WTC11 (cell line): ENCODE measurements around the gene SSC5D. TPM values are rescaled to one million over a fixed set of nuclear protein-coding genes. Genes with fewer than 3 reads are reported as not detected.
A peak's percentile ranks its signal among the peaks of the same experiment; 100 is the strongest.

Experiments used
- ATAC-seq: fragments of 200-7000 bp; cut with Tn5 transposase; 2 replicates; pipeline ENCODE4 v1.10.0; 2021; ENCODE audit warnings: mild to moderate bottlenecking, moderate library complexity
- CTCF ChIA-PET: fragments of 300-600 bp; sonication (Branson Sonifier 250); formaldehyde crosslinking; loops from one replicate; lab custom pipeline; 2021; ENCODE audit warnings: antibody characterized with exemption; lab: Charles Lee
- POLR2A ChIA-PET: fragments of 350-600 bp; sonication (Branson Sonifier 250); formaldehyde crosslinking; loops from one replicate; lab custom pipeline; 2021; ENCODE audit warnings: antibody characterized with exemption; lab: Charles Lee
- DNase-seq: peaks from one replicate; pipeline ENCODE4 v3.0.0; 2021; ENCODE audit warnings: low spot score
- H3K27ac Mint-ChIP-seq: 2 replicates; pipeline ENCODE4 v1.8.0; 2021; ENCODE audit warnings: mixed read lengths
- H3K27me3 Mint-ChIP-seq: 2 replicates; pipeline ENCODE4 v1.8.0; 2021; ENCODE audit warnings: low read depth, mild to moderate bottlenecking, moderate library complexity, mixed read lengths
- H3K36me3 Mint-ChIP-seq: 2 replicates; pipeline ENCODE4 v1.8.0; 2021; ENCODE audit warnings: mixed read lengths
- H3K4me1 Mint-ChIP-seq: 2 replicates; pipeline ENCODE4 v1.8.0; 2022; ENCODE audit warnings: mixed read lengths
- H3K4me3 Mint-ChIP-seq: 2 replicates; pipeline ENCODE4 v1.8.0; 2021; ENCODE audit warnings: mild to moderate bottlenecking, moderate library complexity, mixed read lengths
- H3K9me3 Mint-ChIP-seq: 2 replicates; pipeline ENCODE4 v1.8.0; 2021; ENCODE audit warnings: mixed read lengths
- CBFB ChIP-seq: sonication (generic); formaldehyde crosslinking; IDR thresholded peaks from 2 replicates; pipeline ENCODE4 v1.8.1; 2022; ENCODE audit warnings: mild to moderate bottlenecking, low read depth, missing genetic modification reagents
- ELF4 ChIP-seq: sonication (generic); formaldehyde crosslinking; IDR thresholded peaks from 2 replicates; pipeline ENCODE4 v1.8.1; 2022; ENCODE audit warnings: low read depth, mild to moderate bottlenecking, moderate library complexity, missing genetic modification reagents
- EMX1 ChIP-seq: fragments of 250-450 bp; sonication (Bioruptor Pico); IDR thresholded peaks from 2 replicates; pipeline ENCODE4 v1.8.0; 2021; ENCODE audit warnings: mild to moderate bottlenecking
- ESRRA ChIP-seq: sonication (generic); formaldehyde crosslinking; IDR thresholded peaks from 2 replicates; pipeline ENCODE4 v1.8.1; 2022; ENCODE audit warnings: mild to moderate bottlenecking, missing genetic modification reagents, borderline replicate concordance
- HMGA2 ChIP-seq: fragments of 250-450 bp; sonication (Bioruptor Pico); IDR thresholded peaks from 2 replicates; pipeline ENCODE4 v1.4.0; 2021; ENCODE audit warnings: mild to moderate bottlenecking, moderate library complexity
- JUN ChIP-seq: sonication (generic); formaldehyde crosslinking; IDR thresholded peaks from 2 replicates; pipeline ENCODE4 v1.8.0; 2023; ENCODE audit warnings: mild to moderate bottlenecking, missing genetic modification reagents
- KAT7 ChIP-seq: sonication (generic); formaldehyde crosslinking; IDR thresholded peaks from 2 replicates; pipeline ENCODE4 v1.8.1; 2023; ENCODE audit warnings: missing genetic modification reagents, mild to moderate bottlenecking, borderline replicate concordance
- MYBL2 ChIP-seq: sonication (generic); formaldehyde crosslinking; IDR thresholded peaks from 2 replicates; pipeline ENCODE4 v1.8.1; 2023; ENCODE audit warnings: mild to moderate bottlenecking, moderate library complexity, missing genetic modification reagents
- NFYB ChIP-seq: sonication (generic); formaldehyde crosslinking; conservative IDR thresholded peaks from 2 replicates; pipeline ENCODE4 v1.8.0; 2022; ENCODE audit warnings: low read depth, missing genetic modification reagents
- NR1H2 ChIP-seq: sonication (generic); formaldehyde crosslinking; IDR thresholded peaks from 2 replicates; pipeline ENCODE4 v1.9.0; 2021; ENCODE audit warnings: mild to moderate bottlenecking, moderate library complexity, missing genetic modification reagents
- NR2C2 ChIP-seq: sonication (generic); formaldehyde crosslinking; IDR thresholded peaks from 2 replicates; pipeline ENCODE4 v1.8.0; 2022; ENCODE audit warnings: mild to moderate bottlenecking, missing genetic modification reagents
- RORB ChIP-seq: fragments of 250-450 bp; sonication (Bioruptor Pico); IDR thresholded peaks from 2 replicates; pipeline ENCODE4 v1.9.0; 2021; ENCODE audit warnings: mild to moderate bottlenecking
- SMAD3 ChIP-seq: sonication (generic); formaldehyde crosslinking; IDR thresholded peaks from 2 replicates; pipeline ENCODE4 v1.8.0; 2022; ENCODE audit warnings: missing genetic modification reagents, mild to moderate bottlenecking, borderline replicate concordance
- SMAD4 ChIP-seq: sonication (generic); formaldehyde crosslinking; IDR thresholded peaks from 2 replicates; pipeline ENCODE4 v1.8.0; 2022; ENCODE audit warnings: mild to moderate bottlenecking, missing genetic modification reagents
- TCF7 ChIP-seq: sonication (generic); formaldehyde crosslinking; IDR thresholded peaks from 2 replicates; pipeline ENCODE4 v1.8.0; 2022; ENCODE audit warnings: mild to moderate bottlenecking, low read depth, missing genetic modification reagents, moderate library complexity
- TEAD4 ChIP-seq: sonication (generic); formaldehyde crosslinking; IDR thresholded peaks from 2 replicates; pipeline ENCODE4 v1.8.0; 2022; ENCODE audit warnings: mild to moderate bottlenecking, missing genetic modification reagents
- TP53 ChIP-seq: sonication (generic); formaldehyde crosslinking; IDR thresholded peaks from 2 replicates; pipeline ENCODE4 v1.8.1; 2023; ENCODE audit warnings: mild to moderate bottlenecking, missing genetic modification reagents
- ZNF121 ChIP-seq: sonication (generic); formaldehyde crosslinking; IDR thresholded peaks from 2 replicates; pipeline ENCODE4 v1.8.0; 2023; ENCODE audit warnings: missing genetic modification reagents
- ZNF263 ChIP-seq: sonication (generic); formaldehyde crosslinking; IDR thresholded peaks from 2 replicates; pipeline ENCODE4 v1.8.1; 2022; ENCODE audit warnings: low read depth, mild to moderate bottlenecking, moderate library complexity, missing genetic modification reagents
- ZNF416 ChIP-seq: fragments of 250-450 bp; sonication (Bioruptor Pico); IDR thresholded peaks from 2 replicates; pipeline ENCODE4 v1.9.0; 2021; ENCODE audit warnings: mild to moderate bottlenecking, inconsistent platforms
- ZNF423 ChIP-seq: fragments of 250-450 bp; sonication (Bioruptor Pico); IDR thresholded peaks from 2 replicates; pipeline ENCODE4 v2.1.2; 2022; ENCODE audit warnings: mild to moderate bottlenecking, moderate library complexity
- total RNA-seq: library from RNA; stranded (reverse); gene quantifications from 3 replicates; pipeline ENCODE4 v1.2.3, GENCODE V29; 2021
- TF ChIP-seq, protein P1 (sequence below): sonication (generic); formaldehyde crosslinking; IDR thresholded peaks from 2 replicates; pipeline ENCODE4 v1.8.1; 2022; ENCODE audit warnings: mild to moderate bottlenecking, moderate library complexity, missing genetic modification reagents
- TF ChIP-seq, protein P2 (sequence below): sonication (generic); formaldehyde crosslinking; IDR thresholded peaks from 2 replicates; pipeline ENCODE4 v1.8.1; 2022; ENCODE audit warnings: low read depth, mild to moderate bottlenecking, moderate library complexity, missing genetic modification reagents, borderline replicate concordance
- TF ChIP-seq, protein P3 (sequence below): sonication (generic); formaldehyde crosslinking; IDR thresholded peaks from 2 replicates; pipeline ENCODE4 v1.8.1; 2023; ENCODE audit warnings: mild to moderate bottlenecking, missing genetic modification reagents, moderate library complexity
- TF ChIP-seq, protein P4 (sequence below): sonication (generic); formaldehyde crosslinking; IDR thresholded peaks from 2 replicates; pipeline ENCODE4 v1.8.0; 2022; ENCODE audit warnings: mild to moderate bottlenecking, missing genetic modification reagents
- TF ChIP-seq, protein P5 (sequence below): sonication (generic); formaldehyde crosslinking; IDR thresholded peaks from 2 replicates; pipeline ENCODE4 v1.8.1; 2022; ENCODE audit warnings: mild to moderate bottlenecking, missing genetic modification reagents, moderate library complexity, borderline replicate concordance
- TF ChIP-seq, protein P6 (sequence below): fragments of 200-600 bp; IDR thresholded peaks from 2 replicates; pipeline ENCODE4 v1.8.0; 2022; ENCODE audit warnings: antibody characterized with exemption
- TF ChIP-seq, protein P7 (sequence below): sonication (generic); formaldehyde crosslinking; IDR thresholded peaks from 2 replicates; pipeline ENCODE4 v1.8.1; 2023; ENCODE audit warnings: mild to moderate bottlenecking, missing genetic modification reagents, borderline replicate concordance

SSC5D gene
- total RNA-seq, 1 experiment from 2014 or later: 2.9 TPM

DNA sequence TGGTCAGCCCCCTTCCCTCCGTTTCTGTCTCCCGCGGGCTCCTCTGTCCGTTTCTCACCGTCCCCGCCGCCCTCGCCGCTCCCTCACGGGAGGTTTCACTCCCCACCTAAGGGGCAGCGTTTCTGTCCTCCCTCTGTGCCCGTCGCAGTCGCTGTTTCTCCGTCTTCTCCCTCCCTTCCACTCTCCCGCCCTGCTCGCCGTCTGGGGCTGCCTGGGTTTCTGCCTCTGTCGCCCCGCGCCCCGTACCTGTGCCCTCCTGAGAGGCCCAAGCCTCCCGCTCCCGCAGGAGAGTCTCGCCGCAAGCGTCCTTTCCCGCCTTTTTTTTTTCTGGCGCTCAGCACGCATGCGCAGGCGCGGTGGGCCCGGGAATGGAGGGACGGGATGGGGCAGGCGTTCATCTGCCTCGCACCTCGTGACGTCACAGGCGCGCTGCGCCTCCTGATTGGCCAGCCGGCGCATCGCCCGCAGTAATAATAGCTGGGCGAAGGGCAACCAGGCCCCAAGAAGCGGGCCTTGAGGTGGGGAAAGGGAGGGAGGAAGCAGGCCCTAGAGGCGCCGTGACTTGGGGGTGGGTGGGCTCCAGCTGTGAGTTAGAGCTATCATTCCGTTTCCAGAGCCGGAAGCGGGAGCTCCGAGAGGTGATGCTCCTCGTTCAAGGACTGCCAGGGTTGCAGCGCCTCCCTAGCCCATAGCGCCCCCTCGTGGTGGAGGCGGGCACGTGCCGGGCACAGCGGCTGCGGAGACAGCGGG, 15.4 kb downstream of the SSC5D start:
- H3K9me3 Mint-ChIP-seq: peaks cover 19% of the 10 kb centered on the region
- no peaks in the 10 kb centered on the region for H3K4me1 Mint-ChIP-seq
- ChIA-PET CTCF (interaction anchor here (0.5 to 2.9 kb wide), 63 partner anchors 8 to 1311 kb away, joined by 3 to 96 read pairs (median 5); partner anchors contain the start of genes C19orf85, DNAAF3, FIZ1 and ISOC2), POLR2A (interaction anchor here (0.5 to 1.3 kb wide), 4 partner anchors 17 to 1082 kb away, joined by 3 to 5 read pairs (median 4); partner anchors contain the start of gene ISOC2)
- peaks cover 86% of the 10 kb centered on the region for H3K27me3 Mint-ChIP-seq
- no peak overlapping the region for H3K4me3 Mint-ChIP-seq
- peaks cover 7% of the 10 kb centered on the region for H3K36me3 Mint-ChIP-seq
- ATAC-seq (peak; percentile 94), DNase-seq (peak; percentile 96)
- no peak overlapping the region for H3K27ac Mint-ChIP-seq
- TF ChIP-seq HMGA2: no peak
- TF ChIP-seq NFYB (CRISPR knock-in tag): peak; percentile 96
- TF ChIP-seq, protein P1, sequence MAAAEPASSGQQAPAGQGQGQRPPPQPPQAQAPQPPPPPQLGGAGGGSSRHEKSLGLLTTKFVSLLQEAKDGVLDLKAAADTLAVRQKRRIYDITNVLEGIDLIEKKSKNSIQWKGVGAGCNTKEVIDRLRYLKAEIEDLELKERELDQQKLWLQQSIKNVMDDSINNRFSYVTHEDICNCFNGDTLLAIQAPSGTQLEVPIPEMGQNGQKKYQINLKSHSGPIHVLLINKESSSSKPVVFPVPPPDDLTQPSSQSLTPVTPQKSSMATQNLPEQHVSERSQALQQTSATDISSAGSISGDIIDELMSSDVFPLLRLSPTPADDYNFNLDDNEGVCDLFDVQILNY (CRISPR knock-in tag): peak; percentile 99
- TF ChIP-seq, protein P2, sequence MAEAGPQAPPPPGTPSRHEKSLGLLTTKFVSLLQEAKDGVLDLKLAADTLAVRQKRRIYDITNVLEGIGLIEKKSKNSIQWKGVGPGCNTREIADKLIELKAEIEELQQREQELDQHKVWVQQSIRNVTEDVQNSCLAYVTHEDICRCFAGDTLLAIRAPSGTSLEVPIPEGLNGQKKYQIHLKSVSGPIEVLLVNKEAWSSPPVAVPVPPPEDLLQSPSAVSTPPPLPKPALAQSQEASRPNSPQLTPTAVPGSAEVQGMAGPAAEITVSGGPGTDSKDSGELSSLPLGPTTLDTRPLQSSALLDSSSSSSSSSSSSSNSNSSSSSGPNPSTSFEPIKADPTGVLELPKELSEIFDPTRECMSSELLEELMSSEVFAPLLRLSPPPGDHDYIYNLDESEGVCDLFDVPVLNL (CRISPR knock-in tag): peak; percentile 94
- peak; percentile 98 for TF ChIP-seq ESRRA
- TF ChIP-seq ZNF263 (CRISPR knock-in tag): peak; percentile 83
- no peak for TF ChIP-seq RORB (CRISPR knock-in tag)
- peak; percentile 71 for TF ChIP-seq ZNF121 (CRISPR knock-in tag)
- TF ChIP-seq, protein P3, sequence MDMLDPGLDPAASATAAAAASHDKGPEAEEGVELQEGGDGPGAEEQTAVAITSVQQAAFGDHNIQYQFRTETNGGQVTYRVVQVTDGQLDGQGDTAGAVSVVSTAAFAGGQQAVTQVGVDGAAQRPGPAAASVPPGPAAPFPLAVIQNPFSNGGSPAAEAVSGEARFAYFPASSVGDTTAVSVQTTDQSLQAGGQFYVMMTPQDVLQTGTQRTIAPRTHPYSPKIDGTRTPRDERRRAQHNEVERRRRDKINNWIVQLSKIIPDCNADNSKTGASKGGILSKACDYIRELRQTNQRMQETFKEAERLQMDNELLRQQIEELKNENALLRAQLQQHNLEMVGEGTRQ (CRISPR knock-in tag): peak; percentile 81
- TF ChIP-seq NR2C2: peak; percentile 83
- no peak for TF ChIP-seq EMX1 (CRISPR knock-in tag)
- peak; percentile 94 for TF ChIP-seq TEAD4 (CRISPR knock-in tag)
- TF ChIP-seq, protein P4, sequence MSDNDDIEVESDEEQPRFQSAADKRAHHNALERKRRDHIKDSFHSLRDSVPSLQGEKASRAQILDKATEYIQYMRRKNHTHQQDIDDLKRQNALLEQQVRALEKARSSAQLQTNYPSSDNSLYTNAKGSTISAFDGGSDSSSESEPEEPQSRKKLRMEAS: peak; percentile 100
- peak; percentile 95; the same call in 1 of the 2 replicates for TF ChIP-seq CBFB (CRISPR knock-in tag)
- TF ChIP-seq, protein P5, sequence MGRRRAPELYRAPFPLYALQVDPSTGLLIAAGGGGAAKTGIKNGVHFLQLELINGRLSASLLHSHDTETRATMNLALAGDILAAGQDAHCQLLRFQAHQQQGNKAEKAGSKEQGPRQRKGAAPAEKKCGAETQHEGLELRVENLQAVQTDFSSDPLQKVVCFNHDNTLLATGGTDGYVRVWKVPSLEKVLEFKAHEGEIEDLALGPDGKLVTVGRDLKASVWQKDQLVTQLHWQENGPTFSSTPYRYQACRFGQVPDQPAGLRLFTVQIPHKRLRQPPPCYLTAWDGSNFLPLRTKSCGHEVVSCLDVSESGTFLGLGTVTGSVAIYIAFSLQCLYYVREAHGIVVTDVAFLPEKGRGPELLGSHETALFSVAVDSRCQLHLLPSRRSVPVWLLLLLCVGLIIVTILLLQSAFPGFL: peak; percentile 95; the same call in 1 of the 2 replicates
- no peak for TF ChIP-seq ZNF423 (CRISPR knock-in tag)
- no peak for TF ChIP-seq SMAD4 (CRISPR knock-in tag)
- peak; percentile 99 for TF ChIP-seq TP53 (CRISPR knock-in tag)
- TF ChIP-seq, protein P6, sequence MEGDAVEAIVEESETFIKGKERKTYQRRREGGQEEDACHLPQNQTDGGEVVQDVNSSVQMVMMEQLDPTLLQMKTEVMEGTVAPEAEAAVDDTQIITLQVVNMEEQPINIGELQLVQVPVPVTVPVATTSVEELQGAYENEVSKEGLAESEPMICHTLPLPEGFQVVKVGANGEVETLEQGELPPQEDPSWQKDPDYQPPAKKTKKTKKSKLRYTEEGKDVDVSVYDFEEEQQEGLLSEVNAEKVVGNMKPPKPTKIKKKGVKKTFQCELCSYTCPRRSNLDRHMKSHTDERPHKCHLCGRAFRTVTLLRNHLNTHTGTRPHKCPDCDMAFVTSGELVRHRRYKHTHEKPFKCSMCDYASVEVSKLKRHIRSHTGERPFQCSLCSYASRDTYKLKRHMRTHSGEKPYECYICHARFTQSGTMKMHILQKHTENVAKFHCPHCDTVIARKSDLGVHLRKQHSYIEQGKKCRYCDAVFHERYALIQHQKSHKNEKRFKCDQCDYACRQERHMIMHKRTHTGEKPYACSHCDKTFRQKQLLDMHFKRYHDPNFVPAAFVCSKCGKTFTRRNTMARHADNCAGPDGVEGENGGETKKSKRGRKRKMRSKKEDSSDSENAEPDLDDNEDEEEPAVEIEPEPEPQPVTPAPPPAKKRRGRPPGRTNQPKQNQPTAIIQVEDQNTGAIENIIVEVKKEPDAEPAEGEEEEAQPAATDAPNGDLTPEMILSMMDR: peak; percentile 99
- TF ChIP-seq TCF7 (CRISPR knock-in tag): peak; percentile 94; the same call in 1 of the 2 replicates
- peak; percentile 95; the same call in 1 of the 2 replicates for TF ChIP-seq JUN (CRISPR knock-in tag)
- peak; percentile 95; the same call in 1 of the 2 replicates for TF ChIP-seq ELF4 (CRISPR knock-in tag)
- peak; percentile 98 for TF ChIP-seq MYBL2 (CRISPR knock-in tag)
- no peak for TF ChIP-seq KAT7 (CRISPR knock-in tag)
- peak; percentile 93 for TF ChIP-seq NR1H2 (CRISPR knock-in tag)
- no peak for TF ChIP-seq ZNF416 (CRISPR knock-in tag)
- TF ChIP-seq, protein P7, sequence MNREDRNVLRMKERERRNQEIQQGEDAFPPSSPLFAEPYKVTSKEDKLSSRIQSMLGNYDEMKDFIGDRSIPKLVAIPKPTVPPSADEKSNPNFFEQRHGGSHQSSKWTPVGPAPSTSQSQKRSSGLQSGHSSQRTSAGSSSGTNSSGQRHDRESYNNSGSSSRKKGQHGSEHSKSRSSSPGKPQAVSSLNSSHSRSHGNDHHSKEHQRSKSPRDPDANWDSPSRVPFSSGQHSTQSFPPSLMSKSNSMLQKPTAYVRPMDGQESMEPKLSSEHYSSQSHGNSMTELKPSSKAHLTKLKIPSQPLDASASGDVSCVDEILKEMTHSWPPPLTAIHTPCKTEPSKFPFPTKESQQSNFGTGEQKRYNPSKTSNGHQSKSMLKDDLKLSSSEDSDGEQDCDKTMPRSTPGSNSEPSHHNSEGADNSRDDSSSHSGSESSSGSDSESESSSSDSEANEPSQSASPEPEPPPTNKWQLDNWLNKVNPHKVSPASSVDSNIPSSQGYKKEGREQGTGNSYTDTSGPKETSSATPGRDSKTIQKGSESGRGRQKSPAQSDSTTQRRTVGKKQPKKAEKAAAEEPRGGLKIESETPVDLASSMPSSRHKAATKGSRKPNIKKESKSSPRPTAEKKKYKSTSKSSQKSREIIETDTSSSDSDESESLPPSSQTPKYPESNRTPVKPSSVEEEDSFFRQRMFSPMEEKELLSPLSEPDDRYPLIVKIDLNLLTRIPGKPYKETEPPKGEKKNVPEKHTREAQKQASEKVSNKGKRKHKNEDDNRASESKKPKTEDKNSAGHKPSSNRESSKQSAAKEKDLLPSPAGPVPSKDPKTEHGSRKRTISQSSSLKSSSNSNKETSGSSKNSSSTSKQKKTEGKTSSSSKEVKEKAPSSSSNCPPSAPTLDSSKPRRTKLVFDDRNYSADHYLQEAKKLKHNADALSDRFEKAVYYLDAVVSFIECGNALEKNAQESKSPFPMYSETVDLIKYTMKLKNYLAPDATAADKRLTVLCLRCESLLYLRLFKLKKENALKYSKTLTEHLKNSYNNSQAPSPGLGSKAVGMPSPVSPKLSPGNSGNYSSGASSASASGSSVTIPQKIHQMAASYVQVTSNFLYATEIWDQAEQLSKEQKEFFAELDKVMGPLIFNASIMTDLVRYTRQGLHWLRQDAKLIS (CRISPR knock-in tag): peak; percentile 100
- peak; percentile 97 for TF ChIP-seq SMAD3 (CRISPR knock-in tag)
